Activated CD4-positive, alpha-beta T cell treated with anti-CD3 and anti-CD28 coated beads, Interleukin-2, amount 50 U/mL, for 4 hours (primary cell): ENCODE measurements around the gene CHST14.

Experiments used
- DNase-seq, 2 experiments: peaks; one replicate each; pipeline ENCODE4 v3.0.0-alpha.2; 2020

Gene CHST14

GRCh38 chr15:40493089-40493840 lies 22.5 kb downstream of the CHST14 start:
- peak; percentile 49 to 65 for DNase-seq

GRCh38 chr15:40495516-40495915 lies 24.7 kb downstream of the CHST14 start:
- no peak for DNase-seq

GRCh38 chr15:40498418-40498817 lies 27.6 kb downstream of the CHST14 start:
- no peak for DNase-seq

GRCh38 chr15:40498891-40499290 lies 28.1 kb downstream of the CHST14 start:
- DNase-seq: no peak

GRCh38 chr15:40499931-40500330 lies 29.1 kb downstream of the CHST14 start:
- no peak for DNase-seq

GRCh38 chr15:40500568-40501330 lies 30.0 kb downstream of the CHST14 start:
- DNase-seq: no peak

- no peak for DNase-seq
These were observed 30.7 kb downstream of the CHST14 start for GRCh38 chr15:40501487-40501886.

- DNase-seq: peak; percentile 49 to 55
These were observed 36.3 kb downstream of the CHST14 start for GRCh38 chr15:40506964-40507571.

GRCh38 chr15:40508216-40508615 lies 37.4 kb downstream of the CHST14 start:
- no peak for DNase-seq

GRCh38 chr15:40510201-40510600 lies 39.4 kb downstream of the CHST14 start:
- DNase-seq: no peak

- DNase-seq: no peak
These were observed 40.3 kb downstream of the CHST14 start for GRCh38 chr15:40511093-40511471.

GRCh38 chr15:40511472-40512133 lies 40.8 kb downstream of the CHST14 start:
- DNase-seq: no peak

GRCh38 chr15:40512440-40512839 lies 41.7 kb downstream of the CHST14 start:
- DNase-seq: no peak

GRCh38 chr15:40513609-40514008 lies 42.8 kb downstream of the CHST14 start:
- DNase-seq: no peak

- no peak for DNase-seq
These were observed 45.5 kb downstream of the CHST14 start for GRCh38 chr15:40516322-40516721.
